GM18526 (cell line): ENCODE data around the gene TSPYL6.

ENCODE experiments used
- POLR2A ChIP-seq: IDR thresholded peaks from 3 replicates; pipeline ENCODE4 v1.6.1; 2011; ENCODE audit not compliant: insufficient read length; ENCODE audit errors: extremely low read depth

Gene TSPYL6

GRCh38 chr2:54262015-54262765 lies 6.2 kb upstream of the TSPYL6 start:
- no peak for TF ChIP-seq POLR2A

DNA sequence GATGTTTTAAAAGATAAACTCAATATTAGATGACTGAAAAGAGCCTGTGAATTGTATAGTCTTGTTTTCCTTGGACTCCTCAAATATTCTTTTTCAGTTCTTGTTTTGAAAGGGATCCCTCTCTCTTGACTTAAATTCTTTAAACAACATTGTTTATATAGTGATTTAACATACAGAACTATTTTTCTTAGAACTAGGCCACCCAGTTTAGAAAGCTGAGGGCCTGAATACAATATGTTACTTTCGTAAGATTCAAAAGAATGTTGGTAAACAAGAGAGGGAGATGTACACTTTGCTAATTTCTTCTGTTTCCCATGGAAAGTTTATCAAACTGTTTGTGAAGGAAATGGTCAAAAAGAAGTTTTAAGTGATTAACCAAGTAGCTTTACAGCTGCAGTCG lies 5.5 kb upstream of the TSPYL6 start:
- no peak for TF ChIP-seq POLR2A

- no peak for TF ChIP-seq POLR2A
These were observed 4.2 kb upstream of the TSPYL6 start for GRCh38 chr2:54260241-54260595.

DNA sequence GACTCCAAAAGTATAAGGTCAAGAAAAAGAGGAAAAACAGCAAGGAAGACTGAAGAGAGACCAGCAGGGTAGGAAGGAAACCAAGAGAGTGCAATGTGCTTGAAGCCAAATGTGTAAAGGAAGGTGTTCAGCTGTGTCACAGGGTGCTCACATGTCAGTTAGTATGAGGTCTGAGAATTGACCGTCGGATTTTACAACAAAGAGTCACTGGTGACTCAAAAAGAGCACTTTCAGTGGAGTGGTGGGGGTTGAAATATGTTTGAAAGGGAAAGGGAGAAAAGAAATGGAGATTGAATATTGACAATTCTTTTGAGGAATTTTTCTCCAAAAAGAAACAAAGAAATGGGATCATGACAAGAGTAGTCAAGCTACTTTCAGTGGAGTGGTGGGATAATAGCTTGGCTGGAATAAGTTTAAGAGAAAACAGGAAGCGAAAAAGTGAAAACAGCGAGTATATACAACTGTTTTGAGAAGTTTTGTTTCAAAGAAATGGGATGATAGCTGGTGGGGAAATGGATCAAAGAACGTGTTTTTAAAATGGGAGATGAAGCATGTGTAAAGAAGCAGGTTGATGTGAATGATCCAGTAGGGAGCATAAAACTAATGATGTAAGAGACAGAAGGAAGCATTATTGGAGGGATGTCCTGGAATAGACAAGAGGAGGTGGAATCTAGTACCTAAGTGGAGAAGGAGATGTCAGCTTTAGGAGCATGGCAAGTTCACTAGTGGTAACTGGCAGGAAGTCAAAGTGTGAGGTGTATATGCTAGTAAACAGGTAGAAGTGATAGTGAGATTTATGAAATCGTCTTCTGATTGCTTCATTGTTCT lies 3.6 kb upstream of the TSPYL6 start:
- no peak for TF ChIP-seq POLR2A

GRCh38 chr2:54258166-54258565 lies 2.1 kb upstream of the TSPYL6 start:
- no peak for TF ChIP-seq POLR2A

DNA sequence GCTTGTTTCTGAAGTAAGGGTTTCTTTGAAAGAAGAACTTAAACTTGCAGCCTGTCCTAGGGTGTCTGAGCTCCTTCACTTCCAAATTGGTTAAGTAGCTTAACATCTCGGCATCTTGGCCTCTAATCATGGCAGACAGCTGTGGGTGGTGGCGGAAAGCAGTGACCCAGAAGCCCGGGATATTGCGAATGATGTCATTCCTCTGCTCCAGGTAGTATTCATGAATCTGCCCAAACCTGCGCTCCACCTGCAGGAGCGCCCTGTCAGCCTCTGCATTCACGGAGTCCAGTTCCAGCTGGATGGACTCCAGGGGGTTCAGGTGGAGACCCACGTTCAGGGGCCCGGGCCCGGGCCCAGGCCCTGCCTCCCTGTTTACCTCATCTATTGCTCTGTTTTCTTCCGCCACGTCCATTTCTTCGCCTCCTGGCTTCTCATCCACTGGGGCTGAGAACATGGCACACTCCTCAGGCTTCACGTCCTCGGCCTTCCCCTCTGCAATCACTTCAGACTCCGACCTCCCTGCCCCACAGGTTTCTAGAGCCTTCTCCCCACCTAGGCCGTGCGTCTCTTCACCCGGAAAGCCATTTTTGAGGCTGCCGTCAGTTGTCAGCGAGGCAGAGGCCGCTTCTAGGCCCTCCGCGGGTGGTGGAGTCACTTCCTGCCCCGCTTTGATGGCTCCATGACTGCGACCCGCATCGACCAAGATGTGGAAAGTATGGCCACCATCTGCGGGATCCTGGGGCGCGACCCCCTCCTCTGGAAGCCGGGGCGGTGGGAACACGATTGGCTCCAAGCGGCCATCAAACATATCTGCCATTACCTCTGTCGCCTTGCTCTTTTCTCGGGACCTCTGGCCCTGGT lies 569 bp downstream of the TSPYL6 start:
- TF ChIP-seq POLR2A = no peak

DNA sequence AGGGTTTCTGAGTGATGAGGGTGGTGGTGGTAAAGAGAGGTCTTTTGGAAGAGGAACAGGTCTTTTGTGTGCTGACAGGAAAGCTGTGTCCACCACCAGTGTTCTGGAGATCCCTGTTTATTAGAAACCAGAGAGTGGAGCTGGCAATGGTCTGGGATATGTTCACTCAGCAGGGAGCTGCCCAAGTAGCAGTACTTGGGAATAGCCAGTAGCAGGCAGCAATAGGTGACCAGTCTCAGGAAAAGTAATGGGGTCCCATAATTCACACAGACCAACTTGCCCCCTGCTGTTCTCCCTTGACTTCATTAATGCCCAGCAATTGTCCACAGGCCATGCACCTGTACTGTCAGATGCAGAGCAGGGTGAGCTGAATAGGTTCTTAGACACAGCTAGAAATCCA lies 1.8 kb downstream of the TSPYL6 start:
- no peak for TF ChIP-seq POLR2A

DNA sequence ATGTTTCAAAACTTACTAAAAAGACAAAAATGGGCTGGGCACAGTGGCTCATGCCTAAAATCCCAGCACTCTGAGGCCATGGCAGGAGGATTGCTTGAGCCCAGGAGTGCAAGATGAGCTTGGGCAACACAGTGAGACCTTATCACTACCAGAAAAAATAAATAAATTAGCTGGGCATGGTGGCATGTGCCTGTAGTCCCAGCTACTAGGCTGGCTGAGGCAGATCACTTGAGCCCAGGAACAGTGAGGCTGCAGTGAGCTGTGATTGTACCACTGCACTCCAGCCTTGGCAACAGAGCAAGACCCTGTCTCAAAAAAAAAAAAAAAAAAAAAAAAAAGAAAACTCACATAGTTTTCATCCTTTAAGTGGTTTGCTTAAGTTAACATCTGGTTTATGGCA lies 6.4 kb downstream of the TSPYL6 start:
- no peak for TF ChIP-seq POLR2A

- no peak for TF ChIP-seq POLR2A
These were observed 8.9 kb downstream of the TSPYL6 start for GRCh38 chr2:54247115-54247514.

DNA sequence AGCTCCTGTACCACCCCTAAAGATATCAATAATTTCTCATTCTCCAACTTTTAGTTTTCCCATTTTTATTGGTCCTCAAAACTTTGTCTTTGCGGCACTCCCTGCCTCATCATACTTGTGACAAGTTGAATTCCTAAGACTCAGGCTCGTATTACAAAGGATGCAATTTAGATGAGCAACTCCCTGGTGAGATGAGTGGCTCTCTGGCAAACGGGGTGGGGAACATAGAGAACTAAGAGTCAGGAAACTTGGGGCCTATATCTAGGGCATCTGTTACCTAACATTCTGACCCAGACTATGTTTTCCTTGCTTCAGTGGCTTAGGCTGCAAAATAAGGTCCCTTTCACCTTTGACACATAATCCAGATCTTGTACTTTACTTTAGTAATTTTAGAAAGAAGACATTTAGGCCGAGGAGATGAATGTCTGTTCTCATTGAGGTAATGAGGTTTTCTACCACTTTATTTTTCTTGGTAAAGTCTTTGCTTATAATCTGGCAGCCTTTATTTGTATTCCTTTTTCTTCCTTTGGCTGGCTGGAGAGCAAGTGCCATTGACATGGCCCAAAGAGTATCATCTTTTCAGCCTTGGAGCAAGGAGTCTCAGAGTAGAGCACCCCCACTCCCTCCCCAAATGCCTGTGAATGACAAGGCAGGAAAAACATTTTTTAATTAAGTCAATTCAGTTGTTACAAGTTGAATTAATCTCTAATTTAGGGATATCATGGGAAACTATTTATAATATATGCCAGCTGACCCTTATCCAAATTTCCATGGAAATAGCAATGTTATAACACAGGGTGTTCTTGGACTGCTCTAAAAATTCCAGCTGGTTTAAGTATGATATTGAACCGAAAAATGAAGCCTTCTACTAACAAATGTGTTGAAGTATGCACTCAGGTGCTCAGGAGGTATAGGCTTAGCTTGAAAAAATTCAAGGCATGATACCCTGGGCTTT lies 15.2 kb downstream of the TSPYL6 start:
- TF ChIP-seq POLR2A = no peak

DNA sequence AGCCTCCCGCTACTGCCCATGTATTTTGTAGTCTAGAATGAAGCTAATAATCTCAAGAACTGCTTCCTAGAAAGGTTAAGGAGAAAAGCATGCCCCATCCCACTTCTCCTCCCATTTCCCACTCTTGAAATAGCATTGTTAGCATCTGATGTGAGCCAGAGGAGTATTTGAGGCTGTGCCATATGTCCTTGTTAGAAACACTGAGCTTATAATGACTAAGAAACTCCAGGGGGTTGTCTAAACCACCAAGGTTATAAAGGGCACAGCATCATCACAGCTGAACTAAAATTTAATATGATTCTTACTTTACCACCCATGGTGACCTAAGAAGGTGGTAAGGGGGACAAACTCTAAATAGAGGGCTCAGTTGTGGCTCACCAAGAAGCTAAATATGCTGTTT lies 16.6 kb downstream of the TSPYL6 start:
- no peak for TF ChIP-seq POLR2A

GRCh38 chr2:54237428-54237827 lies 18.6 kb downstream of the TSPYL6 start:
- no peak for TF ChIP-seq POLR2A

GRCh38 chr2:54233832-54234649 lies 22.0 kb downstream of the TSPYL6 start:
- no peak for TF ChIP-seq POLR2A

DNA sequence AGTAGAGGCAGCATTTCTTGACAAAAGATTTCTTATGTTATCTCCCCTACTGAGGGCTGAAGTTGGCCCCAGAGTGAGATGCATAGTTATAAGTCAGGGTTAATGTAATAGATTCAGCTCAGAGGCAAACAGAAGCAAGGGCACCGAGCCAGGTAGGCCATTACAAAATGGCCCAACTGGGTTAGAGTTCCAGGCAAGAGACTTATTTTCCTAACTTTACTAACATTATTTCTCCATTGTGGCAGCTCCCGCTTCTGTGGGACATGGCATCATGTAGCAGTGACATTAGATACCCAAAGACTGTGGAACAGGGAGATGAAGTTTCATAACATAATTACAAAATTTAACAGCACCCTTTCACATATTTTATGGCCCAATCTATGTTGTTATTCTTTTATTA lies 27.1 kb downstream of the TSPYL6 start:
- TF ChIP-seq POLR2A = no peak
